DOHH2 (cell line): ENCODE results near the gene PDE4B.

ENCODE experiments used
- H3F3A ChIP-seq: fragments of 200-600 bp; sonication (generic), shearing (Covaris generic); 2 replicates; pipeline ENCODE4 v1.6.0; 2016; ENCODE audit warnings: antibody characterized with exemption, mild to moderate bottlenecking; ENCODE audit not compliant: control insufficient read depth, insufficient read depth
- H3K27ac ChIP-seq: fragments of 200-600 bp; sonication (generic); 2 replicates; pipeline ENCODE4 v1.5.1; 2014; ENCODE audit warnings: low read depth, mild to moderate bottlenecking, low read length, moderate library complexity
- H3K27me3 ChIP-seq: fragments of 200-600 bp; sonication (generic); 2 replicates; pipeline ENCODE4 v1.6.1; 2014; ENCODE audit warnings: mild to moderate bottlenecking, low read length, mixed read lengths; ENCODE audit not compliant: control insufficient read depth
- H3K36me3 ChIP-seq: fragments of 200-600 bp; sonication (generic); 2 replicates; pipeline ENCODE4 v1.6.1; 2014; ENCODE audit warnings: mild to moderate bottlenecking, low read length, moderate library complexity, mixed read lengths; ENCODE audit not compliant: control insufficient read depth
- H3K4me1 ChIP-seq: fragments of 200-600 bp; sonication (generic); 2 replicates; pipeline ENCODE4 v1.6.1; 2014; ENCODE audit warnings: mild to moderate bottlenecking, low read length, mixed read lengths; ENCODE audit not compliant: control insufficient read depth
- H3K4me2 ChIP-seq: fragments of 200-600 bp; sonication (generic); 2 replicates; pipeline ENCODE4 v1.6.0; 2014; ENCODE audit warnings: mild to moderate bottlenecking, low read length, moderate library complexity
- H3K4me3 ChIP-seq: fragments of 200-600 bp; sonication (generic); 2 replicates; pipeline ENCODE4 v1.5.1; 2014; ENCODE audit warnings: mild to moderate bottlenecking, low read length, mixed read lengths
- H3K79me2 ChIP-seq: fragments of 200-600 bp; sonication (generic); 2 replicates; pipeline ENCODE4 v1.6.1; 2014; ENCODE audit warnings: mild to moderate bottlenecking, low read length, mixed read lengths; ENCODE audit not compliant: control insufficient read depth
- H3K9me2 ChIP-seq: fragments of 200-600 bp; sonication (generic); replicated peaks from 2 replicates; pipeline ENCODE4 v1.6.1; 2014; ENCODE audit warnings: mild to moderate bottlenecking, low read length, mixed read lengths; ENCODE audit not compliant: control insufficient read depth
- H3K9me3 ChIP-seq: fragments of 200-600 bp; sonication (generic); 2 replicates; pipeline ENCODE4 v1.6.1; 2014; ENCODE audit warnings: antibody characterized with exemption, low read length, mixed read lengths; ENCODE audit not compliant: control insufficient read depth, insufficient read depth
- H4K20me1 ChIP-seq: fragments of 200-600 bp; sonication (generic); 2 replicates; pipeline ENCODE4 v1.6.0; 2014; ENCODE audit warnings: low read depth, mild to moderate bottlenecking, antibody characterized with exemption, low read length, moderate library complexity; ENCODE audit not compliant: control insufficient read depth, insufficient read depth
- EZH2phosphoT487 ChIP-seq: fragments of 200-600 bp; sonication (generic); IDR thresholded peaks from 2 replicates; pipeline ENCODE4 v1.6.1; 2017; ENCODE audit warnings: borderline replicate concordance, mild to moderate bottlenecking, antibody characterized with exemption, low read length, moderate library complexity, mixed read lengths
- TF ChIP-seq, protein P1 (sequence below): fragments of 200-600 bp; sonication (generic); IDR thresholded peaks from one replicate; pipeline ENCODE4 v1.5.1; 2014; ENCODE audit warnings: antibody characterized with exemption, mild to moderate bottlenecking, low read depth, low read length; ENCODE audit not compliant: poor library complexity, severe bottlenecking

Gene PDE4B

DNA sequence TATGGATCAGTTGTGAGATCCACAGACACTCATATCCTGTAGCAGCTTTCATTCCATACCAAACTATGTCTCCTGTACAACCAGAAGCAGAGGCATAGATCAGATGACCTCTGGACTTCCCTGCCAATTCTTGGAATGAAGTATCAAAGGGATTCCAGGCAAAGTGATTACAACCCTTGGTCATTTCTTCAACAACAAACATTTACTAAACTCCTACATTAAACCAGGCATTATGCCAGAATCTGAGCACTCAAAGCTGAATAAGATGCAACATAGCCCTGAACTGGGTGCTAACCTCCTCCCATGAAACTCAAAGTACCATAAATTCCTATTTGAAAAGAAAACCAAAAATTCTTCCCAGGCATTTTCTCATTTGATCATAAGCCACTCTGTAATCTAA lies 620.0 kb downstream of the PDE4B start:
- no peak overlapping the region for H3K4me3 ChIP-seq
- H3K9me2 ChIP-seq, result no peaks in the 10 kb centered on the region
- H3K27ac ChIP-seq, result no peak overlapping the region
- H3K36me3 ChIP-seq, result no peaks in the 10 kb centered on the region
- H3K4me1 ChIP-seq, result peaks cover 31% of the 10 kb centered on the region
- no peaks in the 10 kb centered on the region for H3K27me3 ChIP-seq
- H3K4me2 ChIP-seq, result no peak overlapping the region
- no peaks in the 10 kb centered on the region for H4K20me1 ChIP-seq
- TF ChIP-seq EZH2phosphoT487, result no peak
- TF ChIP-seq, protein P1, sequence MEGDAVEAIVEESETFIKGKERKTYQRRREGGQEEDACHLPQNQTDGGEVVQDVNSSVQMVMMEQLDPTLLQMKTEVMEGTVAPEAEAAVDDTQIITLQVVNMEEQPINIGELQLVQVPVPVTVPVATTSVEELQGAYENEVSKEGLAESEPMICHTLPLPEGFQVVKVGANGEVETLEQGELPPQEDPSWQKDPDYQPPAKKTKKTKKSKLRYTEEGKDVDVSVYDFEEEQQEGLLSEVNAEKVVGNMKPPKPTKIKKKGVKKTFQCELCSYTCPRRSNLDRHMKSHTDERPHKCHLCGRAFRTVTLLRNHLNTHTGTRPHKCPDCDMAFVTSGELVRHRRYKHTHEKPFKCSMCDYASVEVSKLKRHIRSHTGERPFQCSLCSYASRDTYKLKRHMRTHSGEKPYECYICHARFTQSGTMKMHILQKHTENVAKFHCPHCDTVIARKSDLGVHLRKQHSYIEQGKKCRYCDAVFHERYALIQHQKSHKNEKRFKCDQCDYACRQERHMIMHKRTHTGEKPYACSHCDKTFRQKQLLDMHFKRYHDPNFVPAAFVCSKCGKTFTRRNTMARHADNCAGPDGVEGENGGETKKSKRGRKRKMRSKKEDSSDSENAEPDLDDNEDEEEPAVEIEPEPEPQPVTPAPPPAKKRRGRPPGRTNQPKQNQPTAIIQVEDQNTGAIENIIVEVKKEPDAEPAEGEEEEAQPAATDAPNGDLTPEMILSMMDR, result no peak
- no peaks in the 10 kb centered on the region for H3K79me2 ChIP-seq
- 0 out of 2 replicates have a peak, but pooled peaks cover 2% of the 10 kb centered on the region for H3F3A ChIP-seq
- peaks cover 35% of the 10 kb centered on the region for H3K9me3 ChIP-seq

DNA sequence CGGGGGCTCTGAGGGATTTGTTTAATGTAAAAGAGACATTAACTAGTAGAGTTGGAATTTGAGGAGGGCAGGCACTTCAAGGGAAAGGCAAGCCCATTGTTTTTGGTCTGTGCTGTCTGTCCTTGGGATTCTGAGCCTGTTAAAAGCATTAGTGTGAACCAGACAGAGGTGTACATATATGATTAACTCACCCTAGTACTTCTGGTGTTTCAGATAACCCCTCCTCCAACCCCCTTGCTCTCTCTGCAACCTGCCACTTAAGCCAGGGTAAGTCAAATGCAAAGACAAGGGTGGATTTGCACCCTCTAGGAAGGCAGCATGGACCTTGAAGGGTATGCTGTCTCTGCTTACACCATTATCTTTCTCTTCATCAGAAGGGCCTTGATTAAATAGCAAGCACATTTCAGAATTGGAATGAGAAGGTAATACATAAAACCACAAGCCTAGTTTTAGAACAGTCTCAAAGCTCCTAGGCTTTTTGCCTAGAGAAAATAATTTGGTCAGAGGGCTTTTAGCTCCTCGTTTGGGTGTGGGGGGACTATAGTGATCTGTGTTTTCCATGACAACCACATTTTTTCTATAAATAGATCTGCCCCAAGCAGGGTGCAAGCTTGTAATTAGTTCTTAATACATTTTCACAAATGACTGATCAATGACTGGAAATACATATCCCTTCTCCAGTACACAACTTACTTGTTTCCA lies 620.6 kb downstream of the PDE4B start:
- H3K9me3 ChIP-seq, result peaks cover 41% of the 10 kb centered on the region
- no peak overlapping the region for H3K4me2 ChIP-seq
- no peak overlapping the region for H3K4me3 ChIP-seq
- no peaks in the 10 kb centered on the region for H3K79me2 ChIP-seq
- H4K20me1 ChIP-seq, result no peaks in the 10 kb centered on the region
- peaks cover 31% of the 10 kb centered on the region for H3K4me1 ChIP-seq
- H3K27ac ChIP-seq, result no peak overlapping the region
- no peaks in the 10 kb centered on the region for H3K9me2 ChIP-seq
- no peaks in the 10 kb centered on the region for H3K27me3 ChIP-seq
- H3K36me3 ChIP-seq, result no peaks in the 10 kb centered on the region
- TF ChIP-seq, protein P1, result no peak
- no peak for TF ChIP-seq EZH2phosphoT487
- H3F3A ChIP-seq, result 0 out of 2 replicates have a peak, but pooled peaks cover 2% of the 10 kb centered on the region

DNA sequence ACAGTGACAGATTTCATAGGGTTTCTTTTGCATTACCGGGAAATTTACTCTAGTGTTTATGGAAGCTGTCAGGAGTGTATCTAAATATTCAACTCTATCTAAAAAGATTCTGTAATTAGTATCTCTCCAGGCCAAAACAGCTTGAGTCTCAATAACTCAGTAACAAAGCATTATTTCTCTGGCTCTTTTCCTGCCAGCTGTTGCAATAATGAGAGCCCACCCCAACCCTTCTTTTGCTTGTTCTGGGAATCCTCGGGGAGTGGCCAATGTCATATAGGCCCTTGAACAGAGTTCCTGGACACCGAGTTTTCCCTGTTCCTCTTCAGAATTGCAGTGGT lies 621.1 kb downstream of the PDE4B start:
- peaks cover 31% of the 10 kb centered on the region for H3K4me1 ChIP-seq
- H3K79me2 ChIP-seq, result no peaks in the 10 kb centered on the region
- H3F3A ChIP-seq, result 0 out of 2 replicates have a peak, but pooled peaks cover 2% of the 10 kb centered on the region
- no peaks in the 10 kb centered on the region for H4K20me1 ChIP-seq
- no peaks in the 10 kb centered on the region for H3K27me3 ChIP-seq
- no peak overlapping the region for H3K27ac ChIP-seq
- H3K4me3 ChIP-seq, result no peak overlapping the region
- H3K4me2 ChIP-seq, result no peak overlapping the region
- no peaks in the 10 kb centered on the region for H3K9me2 ChIP-seq
- no peaks in the 10 kb centered on the region for H3K36me3 ChIP-seq
- TF ChIP-seq, protein P1, result no peak
- TF ChIP-seq EZH2phosphoT487, result no peak
- H3K9me3 ChIP-seq, result peaks cover 46% of the 10 kb centered on the region
